Measurements from ENCODE around the gene RGS9BP.
"Not testable (repeated sequence)": the region's sequence is repeated elsewhere in the genome, so short reads cannot be mapped to it uniquely, and the experiment has no call there.

RGS9BP gene, protein sequence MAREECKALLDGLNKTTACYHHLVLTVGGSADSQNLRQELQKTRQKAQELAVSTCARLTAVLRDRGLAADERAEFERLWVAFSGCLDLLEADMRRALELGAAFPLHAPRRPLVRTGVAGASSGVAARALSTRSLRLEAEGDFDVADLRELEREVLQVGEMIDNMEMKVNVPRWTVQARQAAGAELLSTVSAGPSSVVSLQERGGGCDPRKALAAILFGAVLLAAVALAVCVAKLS

DNA sequence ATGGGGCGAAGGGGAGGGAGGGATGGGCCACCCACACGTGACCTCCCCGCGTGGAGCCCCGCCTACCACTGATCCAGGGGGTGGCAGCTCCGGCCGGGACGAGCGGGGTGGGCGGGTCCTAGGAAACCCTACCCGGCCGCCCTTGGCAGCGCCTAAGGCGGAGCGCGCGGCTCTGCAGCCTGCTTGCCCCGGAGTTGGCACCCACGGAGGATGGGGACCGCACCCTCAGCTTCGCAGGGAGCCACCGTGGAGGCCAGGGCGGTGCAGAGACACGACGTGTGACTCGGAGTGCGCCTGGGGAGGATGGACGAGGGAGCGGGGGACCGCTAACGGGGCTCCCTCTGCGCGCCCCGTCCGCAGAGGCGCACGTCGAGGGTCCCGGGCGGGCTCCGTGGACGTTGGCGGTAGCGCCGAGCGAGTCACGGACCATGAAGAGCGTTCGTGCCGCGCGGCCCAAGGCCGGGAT lies at the start of gene RGS9BP:
Gene RGS9BP, plus strand, starts transcription at position 129 of the 466 bp plus-strand sequence. CDS start 416 bp downstream, outside the sequence.
- DNase-seq = peak; percentile 76
- Mint-ChIP-seq H3K27ac (peak within 1 kb of the TSS; percentile 81), H3K36me3 (peaks cover 3% of the 10 kb centered on the region), H3K27me3 (peaks cover 65% of the 10 kb centered on the region), H3K4me3 (peak within 1 kb of the TSS; percentile 87), H3K4me1 (peaks cover 37% of the 10 kb centered on the region), H3K9me3 (no peaks in the 10 kb centered on the region)
- CTCF ChIA-PET = interaction anchor here (1.4 kb wide), 1 partner anchor 15 kb away, joined by 7 read pairs; the partner anchor contains the start of gene NUDT19

DNA sequence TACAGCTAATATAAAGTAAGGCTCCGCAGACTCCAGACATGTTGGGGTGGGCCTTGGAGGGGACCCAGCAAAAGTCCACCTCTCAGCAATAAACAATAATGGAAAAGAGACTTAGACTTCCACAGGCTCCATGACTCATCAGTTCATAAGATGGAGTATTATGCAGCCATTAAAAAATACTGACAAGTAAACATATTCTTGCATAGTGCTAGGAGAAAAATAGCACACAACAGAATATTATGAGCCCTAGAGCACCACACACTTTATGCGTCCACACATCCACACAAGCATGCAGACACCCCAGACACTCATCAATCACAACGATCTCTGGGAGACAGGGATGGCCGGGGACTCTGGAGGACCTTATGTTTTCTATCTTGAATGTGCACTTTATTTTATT lies 48.7 kb upstream of the RGS9BP start:
- Mint-ChIP-seq H3K36me3 (peaks cover 22% of the 10 kb centered on the region), H3K4me3 (no peak overlapping the region)

DNA sequence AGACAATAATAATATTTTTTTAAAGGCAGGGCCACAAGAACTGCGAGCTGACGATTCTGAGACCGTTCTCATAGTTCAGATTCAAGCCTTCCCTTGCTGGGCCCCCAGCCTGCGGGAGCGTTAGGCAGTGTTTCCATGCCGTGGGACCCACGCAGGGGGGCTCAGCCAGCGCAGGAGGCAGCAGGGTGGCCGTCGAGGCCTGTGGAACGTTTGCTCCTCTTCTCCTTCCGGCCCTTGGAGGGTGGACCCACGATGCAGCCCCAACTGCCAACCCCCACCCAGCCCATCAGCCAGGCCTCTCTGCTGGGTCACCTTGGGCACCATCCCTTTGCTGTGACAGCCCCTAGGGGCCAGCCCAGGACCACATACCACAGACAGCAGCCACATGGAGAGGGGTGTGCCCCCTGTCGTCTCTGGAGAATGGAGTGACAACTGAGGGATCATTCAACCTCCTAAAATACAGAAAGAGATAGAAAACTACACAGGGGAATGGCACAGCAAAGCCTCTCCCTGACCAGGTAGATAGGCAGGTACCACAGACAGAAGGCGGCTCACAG lies 47.9 kb upstream of the RGS9BP start:
- Mint-ChIP-seq H3K9me3 (no peaks in the 10 kb centered on the region), H3K27ac (peak overlapping the region; percentile 37), H3K4me3 (no peak overlapping the region), H3K4me1 (no peaks in the 10 kb centered on the region), H3K36me3 (peaks cover 16% of the 10 kb centered on the region), H3K27me3 (no peaks in the 10 kb centered on the region)
- CTCF ChIA-PET = no interaction called here
- DNase-seq = no peak

More for the DNA sequence above, 48.7 kb upstream of the RGS9BP start:
- no peaks in the 10 kb centered on the region for H3K27me3 Mint-ChIP-seq
- H3K9me3 Mint-ChIP-seq = no peaks in the 10 kb centered on the region
- CTCF ChIA-PET = no interaction called here
- H3K4me1 Mint-ChIP-seq = no peaks in the 10 kb centered on the region
- no peak for DNase-seq
- no peak overlapping the region for H3K27ac Mint-ChIP-seq

DNA sequence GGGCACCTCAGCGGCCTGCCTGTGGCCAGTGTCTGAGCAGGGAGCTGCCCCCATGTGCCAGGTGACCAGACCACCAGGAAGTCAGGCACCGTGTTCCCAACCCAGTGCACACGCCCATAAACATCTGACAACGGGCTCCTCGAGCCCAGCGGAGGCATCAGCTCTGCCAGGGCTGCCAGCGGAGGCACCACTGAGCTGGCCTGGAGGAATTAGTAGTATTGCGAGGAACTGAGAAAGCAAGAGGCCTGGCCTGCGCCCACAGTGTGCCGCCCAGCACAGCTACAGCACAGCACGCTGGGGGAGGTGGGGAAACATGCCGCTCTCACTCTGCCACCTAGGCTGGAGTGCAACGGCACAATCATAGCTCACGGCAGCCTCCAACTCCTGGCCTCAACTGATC lies 45.3 kb upstream of the RGS9BP start:
- H3K4me1 Mint-ChIP-seq = no peaks in the 10 kb centered on the region
- H3K4me3 Mint-ChIP-seq = no peak overlapping the region

DNA sequence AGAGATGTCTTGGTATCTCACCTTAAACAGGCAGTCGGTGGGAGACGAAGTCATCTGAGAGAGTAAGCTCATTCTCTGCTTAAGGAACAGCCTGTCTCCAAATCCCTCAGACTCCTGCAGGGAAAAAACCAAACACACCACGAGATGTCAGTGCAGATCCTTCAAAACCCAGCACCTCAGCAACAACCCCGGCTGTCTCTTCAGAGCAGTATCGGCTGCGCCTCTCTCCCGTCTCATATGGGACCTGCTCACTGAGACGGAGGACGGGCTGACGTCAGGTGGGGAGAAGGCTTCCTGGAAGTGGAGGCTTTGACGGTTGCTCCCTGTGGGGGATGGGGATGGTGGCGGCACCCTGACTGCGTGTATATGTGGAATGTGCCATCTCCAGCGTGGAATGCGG lies 44.3 kb upstream of the RGS9BP start:
- CTCF ChIA-PET = no interaction called here
- Mint-ChIP-seq H3K9me3 (no peaks in the 10 kb centered on the region), H3K4me3 (no peak overlapping the region), H3K27ac (no peak overlapping the region), H3K27me3 (no peaks in the 10 kb centered on the region), H3K36me3 (peaks cover 16% of the 10 kb centered on the region), H3K4me1 (no peaks in the 10 kb centered on the region)
- no peak for DNase-seq

More for the DNA sequence above, 45.3 kb upstream of the RGS9BP start:
- Mint-ChIP-seq H3K27ac (no peak overlapping the region), H3K9me3 (no peaks in the 10 kb centered on the region), H3K27me3 (no peaks in the 10 kb centered on the region), H3K36me3 (peaks cover 9% of the 10 kb centered on the region)
- DNase-seq = no peak
- CTCF ChIA-PET = no interaction called here

DNA sequence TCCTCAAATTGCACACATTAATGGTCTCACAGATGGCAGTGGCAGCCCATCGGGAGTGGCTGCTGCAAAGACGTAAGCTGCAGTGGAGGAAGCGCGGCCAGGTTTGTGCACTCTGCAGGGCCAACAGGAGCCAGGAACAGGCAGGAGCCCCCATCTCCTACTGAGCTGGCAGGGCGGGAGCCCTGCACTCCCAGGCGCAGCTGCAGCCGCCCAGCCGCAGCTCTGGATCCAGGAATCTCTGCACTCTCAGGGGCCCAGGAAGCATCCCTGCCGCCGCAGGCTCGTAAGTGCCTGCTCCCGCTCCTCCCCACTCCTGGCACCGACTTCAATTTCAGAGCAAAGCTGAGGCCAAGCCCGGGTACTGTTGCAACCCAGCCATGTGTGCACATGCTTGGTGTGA lies 38.2 kb upstream of the RGS9BP start:
- DNase-seq = no peak
- no peak overlapping the region for H3K4me3 Mint-ChIP-seq
- CTCF ChIA-PET = no interaction called here
- H3K9me3 Mint-ChIP-seq = no peaks in the 10 kb centered on the region
- H3K27ac Mint-ChIP-seq = no peak overlapping the region
- no peaks in the 10 kb centered on the region for H3K27me3 Mint-ChIP-seq
- H3K36me3 Mint-ChIP-seq = peaks cover 48% of the 10 kb centered on the region
- H3K4me1 Mint-ChIP-seq = peaks cover 7% of the 10 kb centered on the region

DNA sequence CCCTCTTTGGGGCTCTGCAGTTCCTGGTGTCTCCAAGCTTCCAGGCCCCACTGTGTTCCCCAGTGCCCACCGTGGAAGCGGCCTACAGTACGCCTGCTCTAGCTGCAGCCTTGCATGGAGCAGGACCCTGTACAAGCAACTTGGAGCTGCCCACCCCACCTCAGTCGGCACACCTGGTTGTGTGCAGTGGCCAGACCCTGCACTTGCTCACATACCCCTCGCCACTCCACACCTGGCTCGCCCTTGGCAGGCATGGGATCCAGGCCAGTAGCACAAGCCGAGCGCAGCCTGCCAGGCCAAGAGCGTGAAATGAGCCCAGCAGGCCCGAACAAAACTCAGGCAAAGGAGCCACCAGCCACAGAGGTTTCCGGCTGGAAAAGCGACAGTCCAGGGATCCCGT lies 37.0 kb upstream of the RGS9BP start:
- peaks cover 19% of the 10 kb centered on the region for H3K4me1 Mint-ChIP-seq

DNA sequence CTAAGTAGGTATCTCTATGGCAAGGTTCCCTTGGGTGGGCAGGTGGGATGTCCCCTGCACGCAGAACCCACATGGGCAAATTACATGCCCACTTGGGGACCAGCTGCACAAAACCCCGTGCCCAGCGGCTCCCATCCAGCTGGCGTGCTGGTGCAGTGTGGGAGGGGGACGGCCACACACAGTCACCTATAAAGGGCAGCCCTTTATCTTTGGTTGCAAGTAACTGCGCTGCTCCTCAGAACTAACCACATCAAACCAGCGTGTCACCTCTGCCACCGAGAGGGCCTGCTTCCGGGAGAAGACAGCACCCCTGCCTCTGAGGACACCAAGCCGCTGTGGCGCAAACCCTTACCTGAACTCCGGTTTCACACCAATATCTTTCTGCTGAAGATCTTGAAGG lies 32.9 kb upstream of the RGS9BP start:
- peaks cover 63% of the 10 kb centered on the region for H3K36me3 Mint-ChIP-seq
- no peaks in the 10 kb centered on the region for H3K9me3 Mint-ChIP-seq
- no peaks in the 10 kb centered on the region for H3K27me3 Mint-ChIP-seq
- CTCF ChIA-PET = no interaction called here
- DNase-seq = peak; percentile 88
- H3K27ac Mint-ChIP-seq = peak overlapping the region; percentile 82
- H3K4me3 Mint-ChIP-seq = no peak overlapping the region
- peaks cover 39% of the 10 kb centered on the region for H3K4me1 Mint-ChIP-seq

More for the DNA sequence above, 37.0 kb upstream of the RGS9BP start:
- Mint-ChIP-seq H3K27me3 (no peaks in the 10 kb centered on the region), H3K4me3 (no peak overlapping the region), H3K27ac (no peak overlapping the region), H3K36me3 (peaks cover 55% of the 10 kb centered on the region), H3K9me3 (no peaks in the 10 kb centered on the region)
- DNase-seq = no peak
- CTCF ChIA-PET = no interaction called here

DNA sequence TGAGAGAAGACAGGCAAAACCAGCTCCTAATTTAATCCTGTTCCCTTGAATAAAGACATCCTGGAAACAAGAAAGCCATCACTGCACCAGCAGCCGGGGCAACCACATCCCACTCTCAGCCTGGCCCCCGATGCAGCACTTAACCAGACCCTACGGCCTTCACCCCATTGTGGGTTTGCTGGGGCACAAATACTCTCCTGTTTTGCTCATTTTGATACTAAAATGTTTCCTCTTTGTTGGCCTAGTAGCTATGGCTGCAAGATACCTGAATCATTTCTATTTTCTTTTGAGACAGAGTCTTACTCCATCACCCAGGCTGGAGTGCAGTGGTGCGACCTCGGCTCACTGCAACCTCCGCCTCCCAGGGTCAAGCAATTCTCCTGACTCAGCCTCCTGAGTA lies 29.1 kb upstream of the RGS9BP start:
- DNase-seq = no peak
- CTCF ChIA-PET = no interaction called here
- Mint-ChIP-seq H3K27ac (peak overlapping the region; percentile 55), H3K9me3 (no peaks in the 10 kb centered on the region), H3K36me3 (peaks cover 45% of the 10 kb centered on the region), H3K27me3 (no peaks in the 10 kb centered on the region), H3K4me3 (no peak overlapping the region), H3K4me1 (peaks cover 42% of the 10 kb centered on the region)

DNA sequence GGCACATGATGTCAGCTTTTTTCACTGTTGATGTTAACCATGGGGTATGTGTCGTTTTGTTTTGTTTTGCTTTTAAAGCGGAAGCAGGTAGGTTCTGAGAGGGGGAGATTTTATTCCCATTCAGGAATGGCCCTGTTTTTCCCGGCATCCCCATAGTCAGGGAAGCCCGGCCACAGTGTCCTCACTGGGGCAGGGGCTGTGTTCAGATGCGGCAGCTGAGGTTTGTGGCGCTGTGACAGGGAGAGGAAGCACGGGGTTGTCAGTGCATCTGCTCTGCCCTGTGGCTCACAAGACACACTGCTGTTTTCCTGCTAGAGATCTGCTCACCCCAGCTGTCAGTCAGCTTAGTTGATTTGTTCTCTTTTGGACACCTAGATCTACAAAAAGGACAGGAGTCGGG lies 28.3 kb upstream of the RGS9BP start:
- no peak overlapping the region for H3K27ac Mint-ChIP-seq
- no peak for DNase-seq
- H3K4me1 Mint-ChIP-seq = peaks cover 36% of the 10 kb centered on the region
- CTCF ChIA-PET = no interaction called here
- H3K36me3 Mint-ChIP-seq = peaks cover 38% of the 10 kb centered on the region
- H3K27me3 Mint-ChIP-seq = no peaks in the 10 kb centered on the region
- H3K4me3 Mint-ChIP-seq = no peak overlapping the region
- no peaks in the 10 kb centered on the region for H3K9me3 Mint-ChIP-seq

DNA sequence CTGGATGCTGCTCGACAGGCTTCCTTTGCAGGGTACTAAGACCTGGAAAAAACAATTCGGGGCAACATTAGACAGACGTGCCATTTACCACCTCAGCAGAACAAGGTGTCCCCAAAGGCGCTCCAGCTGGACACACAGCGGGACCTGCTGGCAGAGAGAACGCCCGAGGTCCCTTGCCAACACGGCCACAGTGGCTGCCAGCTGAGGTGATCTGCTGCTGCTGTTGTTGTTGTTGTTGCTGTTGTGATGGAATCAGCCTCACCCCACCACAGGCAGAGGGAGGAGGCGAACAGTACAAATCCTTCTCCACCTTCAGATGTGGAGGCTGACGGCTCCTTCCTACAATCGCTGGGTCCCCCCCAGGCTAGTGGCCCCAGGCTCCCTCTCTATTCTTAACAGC lies 25.9 kb upstream of the RGS9BP start:
- H3K9me3 Mint-ChIP-seq = no peaks in the 10 kb centered on the region
- peaks cover 27% of the 10 kb centered on the region for H3K36me3 Mint-ChIP-seq
- H3K27me3 Mint-ChIP-seq = no peaks in the 10 kb centered on the region
- CTCF ChIA-PET = no interaction called here
- no peak for DNase-seq
- H3K4me3 Mint-ChIP-seq = no peak overlapping the region
- H3K27ac Mint-ChIP-seq = peak overlapping the region; percentile 28
- H3K4me1 Mint-ChIP-seq = peaks cover 14% of the 10 kb centered on the region

DNA sequence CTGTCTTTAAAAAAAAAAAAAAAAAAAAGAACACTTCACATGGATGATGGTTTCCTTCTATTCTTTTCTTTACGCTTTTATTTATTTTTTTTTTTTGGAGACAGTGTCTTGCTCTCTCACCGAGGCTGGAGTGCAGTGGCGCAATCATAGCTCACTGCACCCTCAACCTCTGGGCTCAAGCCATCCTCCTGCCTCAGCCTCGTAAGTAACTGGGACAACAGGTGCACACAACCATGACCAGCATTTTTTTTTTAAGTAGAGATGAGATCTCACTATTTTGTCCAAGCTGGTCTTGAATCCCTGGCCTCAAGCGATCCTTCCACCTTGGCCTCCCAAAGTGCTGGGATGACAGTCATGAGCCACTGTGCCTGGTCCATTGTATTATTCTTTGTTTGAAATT lies 25.0 kb upstream of the RGS9BP start:
- DNase-seq = no peak
- H3K27me3 Mint-ChIP-seq = no peaks in the 10 kb centered on the region
- H3K27ac Mint-ChIP-seq = no peak overlapping the region
- CTCF ChIA-PET = no interaction called here
- H3K4me1 Mint-ChIP-seq = peaks cover 14% of the 10 kb centered on the region
- H3K36me3 Mint-ChIP-seq = peaks cover 30% of the 10 kb centered on the region
- no peaks in the 10 kb centered on the region for H3K9me3 Mint-ChIP-seq
- H3K4me3 Mint-ChIP-seq = no peak overlapping the region

DNA sequence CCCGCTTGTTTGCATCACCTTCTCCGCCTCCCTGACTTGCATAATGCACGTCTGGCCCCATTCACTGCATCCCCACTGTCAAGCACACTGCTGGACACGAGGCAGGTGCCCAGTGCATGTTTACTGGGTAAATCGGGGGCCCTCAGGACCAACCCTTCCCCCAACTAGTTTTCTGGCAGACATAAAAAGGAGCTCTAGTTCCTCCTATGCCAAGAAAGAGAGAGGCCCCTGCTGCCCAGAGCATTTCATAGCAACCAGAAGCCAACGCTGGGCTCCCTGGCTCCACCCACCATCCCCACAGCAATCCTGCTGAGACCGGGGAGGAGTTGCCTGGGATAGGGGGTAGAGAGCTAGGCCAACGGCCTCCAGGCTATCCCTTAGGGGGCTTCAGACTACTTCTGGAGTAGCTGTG lies 23.9 kb upstream of the RGS9BP start:
- CTCF ChIA-PET = no interaction called here
- Mint-ChIP-seq H3K27me3 (no peaks in the 10 kb centered on the region), H3K27ac (no peak overlapping the region), H3K9me3 (no peaks in the 10 kb centered on the region), H3K36me3 (peaks cover 25% of the 10 kb centered on the region), H3K4me3 (no peak overlapping the region), H3K4me1 (peaks cover 12% of the 10 kb centered on the region)
- no peak for DNase-seq

DNA sequence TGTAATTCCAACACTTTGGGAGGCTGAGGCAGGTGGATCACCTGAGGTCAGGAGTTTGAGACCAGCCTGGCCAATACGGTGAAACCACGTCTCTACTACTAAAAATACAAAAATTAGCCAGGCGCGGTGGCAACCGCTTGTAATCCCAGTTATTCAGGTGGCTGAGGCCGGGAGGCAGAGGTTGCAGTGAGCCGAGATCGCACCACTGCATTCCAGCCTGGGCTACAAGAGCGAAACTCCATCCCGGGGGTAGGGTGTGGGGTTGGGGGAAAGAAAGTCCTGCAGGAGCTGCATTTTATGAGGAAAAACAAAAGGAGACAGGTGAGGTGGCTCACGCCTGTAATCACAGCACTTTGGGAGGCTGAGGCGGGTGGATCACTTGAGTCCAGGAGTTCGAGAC lies 23.3 kb upstream of the RGS9BP start:
- H3K9me3 Mint-ChIP-seq, CTCF ChIA-PET, H3K4me1 Mint-ChIP-seq, H3K27me3 Mint-ChIP-seq, DNase-seq, H3K27ac Mint-ChIP-seq, H3K4me3 Mint-ChIP-seq: not testable (repeated sequence)
- H3K36me3 Mint-ChIP-seq = peaks cover 20% of the 10 kb centered on the region

DNA sequence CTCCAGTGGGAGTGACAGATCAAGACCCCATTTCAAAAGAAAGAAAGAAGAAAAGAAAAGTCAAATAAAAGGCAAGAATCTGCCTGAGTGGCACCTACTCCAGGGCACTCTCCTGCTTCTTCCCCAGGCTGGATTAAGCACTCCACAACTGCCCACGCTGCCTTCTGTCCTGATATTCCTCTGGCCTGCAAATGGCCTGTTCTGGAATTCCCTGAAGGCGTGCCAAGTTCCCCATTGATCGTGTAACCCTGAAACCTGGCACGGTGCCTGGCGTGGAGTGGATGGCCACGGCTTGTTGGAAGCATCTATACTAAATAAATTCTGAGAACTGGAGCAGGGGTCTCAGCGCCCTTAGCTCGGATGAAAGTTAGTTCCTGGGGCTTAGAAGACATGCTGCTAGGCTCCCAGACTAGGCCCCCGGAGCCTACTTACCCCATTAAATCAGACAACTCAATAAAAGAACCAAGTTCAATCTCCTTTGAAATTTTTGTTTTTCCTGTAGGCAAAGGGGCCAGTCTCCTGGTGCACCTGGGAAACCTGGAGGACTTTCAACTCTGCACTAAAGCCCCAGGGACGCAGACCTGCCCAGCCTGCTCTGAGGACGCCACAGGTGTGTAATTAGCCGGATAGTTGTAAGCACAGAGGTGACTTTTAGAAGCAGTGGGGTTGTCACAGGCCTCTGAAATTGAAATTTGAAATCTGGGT lies 22.6 kb upstream of the RGS9BP start:
- no peak for DNase-seq
- Mint-ChIP-seq H3K4me1 (peaks cover under 1% of the 10 kb centered on the region), H3K9me3 (no peaks in the 10 kb centered on the region), H3K36me3 (peaks cover 16% of the 10 kb centered on the region), H3K4me3 (no peak overlapping the region), H3K27me3 (no peaks in the 10 kb centered on the region), H3K27ac (no peak overlapping the region)
- CTCF ChIA-PET = no interaction called here
